Liver (tissue), 9 donors: ENCODE measurements around the gene RGS17. TPM values are rescaled to one million over a fixed set of nuclear protein-coding genes. Genes with fewer than 3 reads are reported as not detected.

Experiments used
- DNase-seq: peaks from one replicate; pipeline ENCODE4 v3.0.0-alpha.2; 2017; ENCODE audit warnings: low spot score
- H3K27ac ChIP-seq, 2 donors: one replicate each; pipeline ENCODE4 v1.7.0; 2013; ENCODE audit warnings: inconsistent platforms in 2 of 2, low read length in 2 of 2, control low read depth in 1 of 2, low read depth in 1 of 2, mild to moderate bottlenecking in 1 of 2
- H3K27me3 ChIP-seq, 4 donors: one replicate each; pipeline versions ENCODE4 v1.6.1 to v1.7.0; 2013; ENCODE audit warnings: low read length in 3 of 4, inconsistent platforms in 1 of 4, mild to moderate bottlenecking in 1 of 4, moderate library complexity in 1 of 4; ENCODE audit not compliant: control insufficient read depth in 4 of 4, insufficient read depth in 4 of 4
- H3K36me3 ChIP-seq, 4 donors: one replicate each; pipeline versions ENCODE4 v1.6.1 to v1.7.0; 2013; ENCODE audit warnings: low read length in 3 of 4, mild to moderate bottlenecking in 3 of 4, low read depth in 1 of 4, moderate library complexity in 1 of 4; ENCODE audit not compliant: control insufficient read depth in 4 of 4, insufficient read depth in 3 of 4
- H3K4me1 ChIP-seq, 4 donors: one replicate each; pipeline versions ENCODE4 v1.6.1 to v1.7.0; 2013; ENCODE audit warnings: low read length in 3 of 4, mild to moderate bottlenecking in 3 of 4, moderate library complexity in 1 of 4; ENCODE audit not compliant: control insufficient read depth in 4 of 4, insufficient read depth in 4 of 4
- H3K4me3 ChIP-seq, 3 donors: one replicate each; pipeline versions ENCODE4 v1.6.1 to v1.7.0; 2013; ENCODE audit warnings: low read length in 3 of 3, control low read depth in 1 of 3, low read depth in 1 of 3, mild to moderate bottlenecking in 1 of 3
- H3K9ac ChIP-seq, 2 donors: one replicate each; pipeline ENCODE4 v1.7.0; 2013; ENCODE audit warnings: low read length in 2 of 2, mild to moderate bottlenecking in 2 of 2, moderate library complexity in 2 of 2, control low read depth in 1 of 2, low read depth in 1 of 2
- H3K9me3 ChIP-seq, 4 donors: one replicate each; pipeline versions ENCODE4 v1.6.1 to v1.7.0; 2013; ENCODE audit warnings: low read length in 3 of 4; ENCODE audit not compliant: control insufficient read depth in 4 of 4
- EGR1 ChIP-seq, 2 donors: IDR thresholded peaks; 2 replicates each; pipeline ENCODE4 v1.6.1; 2016 to 2018; ENCODE audit warnings: antibody characterized with exemption in 2 of 2, low read depth in 2 of 2
- FOXA2 ChIP-seq: IDR thresholded peaks from 2 replicates; pipeline ENCODE4 v1.6.1; 2016; ENCODE audit warnings: antibody characterized with exemption
- GABPA ChIP-seq, 2 donors: IDR thresholded peaks in 1 of 2; conservative IDR thresholded peaks in 1 of 2; 2 replicates each; pipeline ENCODE4 v1.6.1; 2016; ENCODE audit warnings: antibody characterized with exemption in 2 of 2, mild to moderate bottlenecking in 1 of 2, moderate library complexity in 1 of 2
- HNF4A ChIP-seq, 2 donors: conservative IDR thresholded peaks; 2 replicates each; pipeline ENCODE4 v1.6.1; 2016; ENCODE audit warnings: antibody characterized with exemption in 2 of 2, mild to moderate bottlenecking in 2 of 2
- HNF4G ChIP-seq: IDR thresholded peaks from 2 replicates; pipeline ENCODE4 v1.6.1; 2016; ENCODE audit warnings: antibody characterized with exemption
- JUND ChIP-seq, 2 donors: IDR thresholded peaks; 2 replicates each; pipeline ENCODE4 v1.6.1; 2016; ENCODE audit warnings: antibody characterized with exemption in 2 of 2
- RAD21 ChIP-seq, 2 donors: IDR thresholded peaks; 2 replicates each; pipeline ENCODE4 v1.6.1; 2016; ENCODE audit warnings: antibody characterized with exemption in 2 of 2, mild to moderate bottlenecking in 2 of 2
- RXRA ChIP-seq, 2 donors: IDR thresholded peaks; 2 replicates each; pipeline ENCODE4 v1.6.1; 2017 to 2018; ENCODE audit warnings: antibody characterized with exemption in 2 of 2, mild to moderate bottlenecking in 1 of 2
- SP1 ChIP-seq: IDR thresholded peaks from 2 replicates; pipeline ENCODE4 v1.6.1; 2018; ENCODE audit warnings: antibody characterized with exemption, mild to moderate bottlenecking
- TAF1 ChIP-seq: conservative IDR thresholded peaks from 2 replicates; pipeline ENCODE4 v1.6.1; 2016; ENCODE audit warnings: antibody characterized with exemption, mild to moderate bottlenecking
- WGBS: extraction: QIAGEN DNeasy Blood & Tissue Kit; methylation state at CpG from one replicate; pipeline ENCODE4 v1.1.7; 2013; 5-methylcytosine and 5-hydroxymethylcytosine counted together
- polyA plus RNA-seq, 2 donors: library from polyadenylated mRNA; stranded (reverse) in 1 of 2; unstranded in 1 of 2; fragments of 200-250 nt in 1 of 2; fragments of >200 nt in 1 of 2; fragmentation: Nextera tagmentation in 1 of 2; extraction: Ambion mirVana in 1 of 2; gene quantifications; one replicate each; pipeline versions ENCODE4 v1.2.1 to v1.2.3, GENCODE V29; 2013 to 2015
- total RNA-seq, 2 donors: library from RNA; depleted of rRNA; stranded (reverse); fragments of >200 nt; gene quantifications; one replicate each; pipeline ENCODE4 v1.2.3, GENCODE V29; 2014
- TF ChIP-seq, protein P1 (sequence below): IDR thresholded peaks from 2 replicates; pipeline ENCODE4 v1.6.1; 2016; ENCODE audit warnings: antibody characterized with exemption, mild to moderate bottlenecking
- TF ChIP-seq, protein P2 (sequence below): IDR thresholded peaks from 2 replicates; pipeline ENCODE4 v1.6.1; 2016; ENCODE audit warnings: antibody characterized with exemption
- TF ChIP-seq, protein P3 (sequence below): IDR thresholded peaks from 2 replicates; pipeline ENCODE4 v1.6.1; 2016; ENCODE audit warnings: antibody characterized with exemption
- TF ChIP-seq, protein P4 (sequence below): fragments of 150-350 bp; IDR thresholded peaks from 2 replicates; pipeline ENCODE4 v1.5.1; 2017; ENCODE audit warnings: improper control_type of control experiment, low read depth, low read length; ENCODE audit not compliant: missing input control
- TF ChIP-seq, protein P5 (sequence below): IDR thresholded peaks from 2 replicates; pipeline ENCODE4 v1.6.1; 2016; ENCODE audit warnings: antibody characterized with exemption
- donor health status: healthy.
- donor health status: healthy.
- donor health status: healthy.
- donor health status: healthy.
- donor health status: healthy.

The RGS17 gene
- total and polyA plus RNA-seq, 4 donors = under 0.01 to 0.09 (median 0.03) TPM

DNA sequence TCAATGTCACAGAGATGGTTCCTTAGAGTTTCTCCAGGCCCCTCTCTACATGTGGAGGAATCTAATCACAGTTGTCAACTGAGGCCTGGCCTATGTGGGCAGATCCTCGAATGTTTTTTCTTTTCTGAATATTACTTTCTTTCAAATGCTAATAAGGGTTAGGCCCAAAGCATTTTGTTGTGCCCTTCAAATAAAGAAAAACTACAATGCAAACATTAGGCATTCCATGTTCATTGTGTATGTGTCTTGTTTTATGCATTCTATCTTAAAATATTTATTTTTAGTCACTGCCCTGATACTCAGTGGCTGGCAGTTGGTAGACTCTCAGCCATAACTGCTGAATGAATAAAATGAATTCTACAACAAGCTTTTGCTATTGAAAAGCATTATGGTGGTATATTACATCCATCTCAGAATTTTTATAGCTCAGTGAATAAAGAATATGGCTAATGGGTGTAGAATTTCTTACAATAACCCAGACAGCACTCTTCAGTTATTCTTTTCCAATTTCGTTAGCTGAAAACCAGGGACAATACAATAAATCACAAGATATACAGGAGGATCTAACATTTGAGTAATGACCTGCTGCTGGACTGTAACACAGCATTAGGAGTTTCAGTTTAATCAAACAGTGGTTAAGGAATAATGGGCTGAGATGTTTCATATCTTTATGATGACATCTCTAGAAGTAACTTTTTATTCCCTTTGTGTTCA is 28.3 kb downstream of the RGS17 start (continued):
- TF ChIP-seq, protein P1, sequence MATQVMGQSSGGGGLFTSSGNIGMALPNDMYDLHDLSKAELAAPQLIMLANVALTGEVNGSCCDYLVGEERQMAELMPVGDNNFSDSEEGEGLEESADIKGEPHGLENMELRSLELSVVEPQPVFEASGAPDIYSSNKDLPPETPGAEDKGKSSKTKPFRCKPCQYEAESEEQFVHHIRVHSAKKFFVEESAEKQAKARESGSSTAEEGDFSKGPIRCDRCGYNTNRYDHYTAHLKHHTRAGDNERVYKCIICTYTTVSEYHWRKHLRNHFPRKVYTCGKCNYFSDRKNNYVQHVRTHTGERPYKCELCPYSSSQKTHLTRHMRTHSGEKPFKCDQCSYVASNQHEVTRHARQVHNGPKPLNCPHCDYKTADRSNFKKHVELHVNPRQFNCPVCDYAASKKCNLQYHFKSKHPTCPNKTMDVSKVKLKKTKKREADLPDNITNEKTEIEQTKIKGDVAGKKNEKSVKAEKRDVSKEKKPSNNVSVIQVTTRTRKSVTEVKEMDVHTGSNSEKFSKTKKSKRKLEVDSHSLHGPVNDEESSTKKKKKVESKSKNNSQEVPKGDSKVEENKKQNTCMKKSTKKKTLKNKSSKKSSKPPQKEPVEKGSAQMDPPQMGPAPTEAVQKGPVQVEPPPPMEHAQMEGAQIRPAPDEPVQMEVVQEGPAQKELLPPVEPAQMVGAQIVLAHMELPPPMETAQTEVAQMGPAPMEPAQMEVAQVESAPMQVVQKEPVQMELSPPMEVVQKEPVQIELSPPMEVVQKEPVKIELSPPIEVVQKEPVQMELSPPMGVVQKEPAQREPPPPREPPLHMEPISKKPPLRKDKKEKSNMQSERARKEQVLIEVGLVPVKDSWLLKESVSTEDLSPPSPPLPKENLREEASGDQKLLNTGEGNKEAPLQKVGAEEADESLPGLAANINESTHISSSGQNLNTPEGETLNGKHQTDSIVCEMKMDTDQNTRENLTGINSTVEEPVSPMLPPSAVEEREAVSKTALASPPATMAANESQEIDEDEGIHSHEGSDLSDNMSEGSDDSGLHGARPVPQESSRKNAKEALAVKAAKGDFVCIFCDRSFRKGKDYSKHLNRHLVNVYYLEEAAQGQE = no peak

DNA sequence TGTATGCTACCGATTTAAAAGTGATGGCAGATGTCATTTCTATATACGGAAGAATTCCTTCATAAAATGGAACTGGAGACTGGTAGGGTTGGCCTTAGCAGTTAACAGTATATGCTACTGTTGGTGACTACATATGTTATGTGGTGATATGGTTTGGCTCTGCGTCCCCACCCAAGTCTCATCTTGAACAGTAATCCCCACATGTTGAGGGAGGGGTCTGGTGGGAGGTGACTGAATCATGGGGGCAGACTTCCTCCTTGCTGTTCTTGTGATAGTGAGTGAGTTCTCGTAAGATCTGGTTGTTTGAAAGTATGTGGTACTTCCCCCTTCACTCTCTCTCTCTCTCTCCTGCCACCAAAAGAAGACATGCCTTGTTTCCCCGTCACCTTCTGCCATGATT is 29.6 kb downstream of the RGS17 start:
- H3K4me1 ChIP-seq = peaks cover 0 to 2% (median 0%) of the 10 kb centered on the region in 4 donors
- peaks cover 0 to 9% (median 2%) of the 10 kb centered on the region in 4 donors for H3K27me3 ChIP-seq
- no peak overlapping the region for H3K27ac ChIP-seq
- no peak for DNase-seq
- 85% methylated on average over 5 of the region's 5 CpGs for WGBS
- H3K36me3 ChIP-seq = no peaks in the 10 kb centered on the region
- no peak overlapping the region for H3K4me3 ChIP-seq
- no peak for TF ChIP-seq HNF4G
- TF ChIP-seq, protein P2, sequence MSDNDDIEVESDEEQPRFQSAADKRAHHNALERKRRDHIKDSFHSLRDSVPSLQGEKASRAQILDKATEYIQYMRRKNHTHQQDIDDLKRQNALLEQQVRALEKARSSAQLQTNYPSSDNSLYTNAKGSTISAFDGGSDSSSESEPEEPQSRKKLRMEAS = no peak
- TF ChIP-seq, protein P3, sequence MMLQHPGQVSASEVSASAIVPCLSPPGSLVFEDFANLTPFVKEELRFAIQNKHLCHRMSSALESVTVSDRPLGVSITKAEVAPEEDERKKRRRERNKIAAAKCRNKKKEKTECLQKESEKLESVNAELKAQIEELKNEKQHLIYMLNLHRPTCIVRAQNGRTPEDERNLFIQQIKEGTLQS = no peak
- TF ChIP-seq RAD21 (IDR thresholded peaks at IDR 0.05) = no peak
- TF ChIP-seq SP1 = no peak
- TF ChIP-seq HNF4A (conservative IDR thresholded peaks at IDR 0.05) = no peak
- no peaks in the 10 kb centered on the region for H3K9me3 ChIP-seq
- no peak overlapping the region for H3K9ac ChIP-seq

DNA sequence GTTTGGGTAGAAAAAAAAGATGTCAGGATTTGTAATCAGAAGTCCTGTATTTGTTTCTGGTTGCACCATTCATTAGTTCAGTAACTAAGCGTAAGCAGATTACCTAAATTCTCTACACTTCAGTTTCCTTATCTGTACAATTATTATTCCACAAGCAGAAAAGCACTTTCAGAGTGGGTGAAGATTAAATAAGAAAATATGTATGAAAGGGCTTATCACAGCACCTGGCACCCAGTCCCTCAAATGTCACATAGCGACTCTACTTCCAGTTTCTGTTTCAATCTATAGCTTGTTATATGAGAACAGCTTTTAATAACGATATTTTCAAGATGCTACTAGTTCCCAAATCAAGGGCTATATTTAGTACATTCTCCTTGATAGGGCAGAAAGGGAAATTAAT is 31.4 kb downstream of the RGS17 start:
- H3K9ac ChIP-seq = no peak overlapping the region
- 68% methylated on average over 3 of the region's 3 CpGs for WGBS
- H3K9me3 ChIP-seq = no peaks in the 10 kb centered on the region
- H3K4me1 ChIP-seq = peaks cover 0 to 2% (median 0%) of the 10 kb centered on the region in 4 donors
- H3K4me3 ChIP-seq = no peak overlapping the region
- H3K27me3 ChIP-seq = peaks cover 0 to 9% (median 3%) of the 10 kb centered on the region in 4 donors
- H3K36me3 ChIP-seq = no peaks in the 10 kb centered on the region
- TF ChIP-seq TAF1 (no peak), HNF4G (no peak), HNF4A (conservative IDR thresholded peaks at IDR 0.05) (no peak), FOXA2 (no peak)
- no peak overlapping the region for H3K27ac ChIP-seq
- no peak for DNase-seq

DNA sequence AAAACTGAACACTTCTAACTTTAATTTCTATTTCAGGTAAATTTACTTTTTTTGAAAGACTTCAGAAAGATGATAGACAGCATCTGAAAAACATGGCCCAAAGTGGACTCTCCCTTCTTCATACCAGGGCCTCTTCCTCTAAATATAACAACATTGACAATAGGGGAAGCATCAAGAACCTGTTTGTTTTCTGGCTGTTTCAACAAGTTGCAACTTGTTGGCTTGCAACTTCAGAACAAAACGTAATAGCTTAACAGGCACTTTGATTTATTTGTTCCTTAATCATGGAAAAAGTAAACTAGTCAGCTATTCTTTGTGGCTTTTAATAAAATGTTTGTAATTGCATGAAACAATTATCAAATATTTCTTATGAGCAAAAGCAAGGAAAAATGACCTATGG is 34.3 kb downstream of the RGS17 start:
- Histone ChIP-seq H3K9ac (no peak overlapping the region), H3K36me3 (no peaks in the 10 kb centered on the region), H3K4me1 (peaks cover 0 to 2% (median 0%) of the 10 kb centered on the region in 4 donors), H3K27ac (no peak overlapping the region), H3K4me3 (no peak overlapping the region), H3K9me3 (no peaks in the 10 kb centered on the region), H3K27me3 (peaks cover 0 to 8% (median 3%) of the 10 kb centered on the region in 4 donors)
- 44% methylated on average over 1 of the region's 1 CpG for WGBS
- TF ChIP-seq, protein P4, sequence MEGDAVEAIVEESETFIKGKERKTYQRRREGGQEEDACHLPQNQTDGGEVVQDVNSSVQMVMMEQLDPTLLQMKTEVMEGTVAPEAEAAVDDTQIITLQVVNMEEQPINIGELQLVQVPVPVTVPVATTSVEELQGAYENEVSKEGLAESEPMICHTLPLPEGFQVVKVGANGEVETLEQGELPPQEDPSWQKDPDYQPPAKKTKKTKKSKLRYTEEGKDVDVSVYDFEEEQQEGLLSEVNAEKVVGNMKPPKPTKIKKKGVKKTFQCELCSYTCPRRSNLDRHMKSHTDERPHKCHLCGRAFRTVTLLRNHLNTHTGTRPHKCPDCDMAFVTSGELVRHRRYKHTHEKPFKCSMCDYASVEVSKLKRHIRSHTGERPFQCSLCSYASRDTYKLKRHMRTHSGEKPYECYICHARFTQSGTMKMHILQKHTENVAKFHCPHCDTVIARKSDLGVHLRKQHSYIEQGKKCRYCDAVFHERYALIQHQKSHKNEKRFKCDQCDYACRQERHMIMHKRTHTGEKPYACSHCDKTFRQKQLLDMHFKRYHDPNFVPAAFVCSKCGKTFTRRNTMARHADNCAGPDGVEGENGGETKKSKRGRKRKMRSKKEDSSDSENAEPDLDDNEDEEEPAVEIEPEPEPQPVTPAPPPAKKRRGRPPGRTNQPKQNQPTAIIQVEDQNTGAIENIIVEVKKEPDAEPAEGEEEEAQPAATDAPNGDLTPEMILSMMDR = no peak
- TF ChIP-seq, protein P2 = no peak
- TF ChIP-seq, protein P5, sequence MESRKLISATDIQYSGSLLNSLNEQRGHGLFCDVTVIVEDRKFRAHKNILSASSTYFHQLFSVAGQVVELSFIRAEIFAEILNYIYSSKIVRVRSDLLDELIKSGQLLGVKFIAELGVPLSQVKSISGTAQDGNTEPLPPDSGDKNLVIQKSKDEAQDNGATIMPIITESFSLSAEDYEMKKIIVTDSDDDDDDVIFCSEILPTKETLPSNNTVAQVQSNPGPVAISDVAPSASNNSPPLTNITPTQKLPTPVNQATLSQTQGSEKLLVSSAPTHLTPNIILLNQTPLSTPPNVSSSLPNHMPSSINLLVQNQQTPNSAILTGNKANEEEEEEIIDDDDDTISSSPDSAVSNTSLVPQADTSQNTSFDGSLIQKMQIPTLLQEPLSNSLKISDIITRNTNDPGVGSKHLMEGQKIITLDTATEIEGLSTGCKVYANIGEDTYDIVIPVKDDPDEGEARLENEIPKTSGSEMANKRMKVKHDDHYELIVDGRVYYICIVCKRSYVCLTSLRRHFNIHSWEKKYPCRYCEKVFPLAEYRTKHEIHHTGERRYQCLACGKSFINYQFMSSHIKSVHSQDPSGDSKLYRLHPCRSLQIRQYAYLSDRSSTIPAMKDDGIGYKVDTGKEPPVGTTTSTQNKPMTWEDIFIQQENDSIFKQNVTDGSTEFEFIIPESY = no peak
- TF ChIP-seq GABPA (IDR thresholded peaks at IDR 0.05 in 1 of 2, conservative IDR thresholded peaks at IDR 0.05 in 1 of 2) = no peak
- no peak for TF ChIP-seq EGR1 (IDR thresholded peaks at IDR 0.05; ENCODE audit: low read depth in 2 of 2)
- no peak for TF ChIP-seq JUND (IDR thresholded peaks at IDR 0.05)
- no peak for TF ChIP-seq RXRA (IDR thresholded peaks at IDR 0.05)
- DNase-seq = no peak
